Measurements from ENCODE around the gene TMSB10. TPM values are rescaled to one million over a fixed set of nuclear protein-coding genes. Genes with fewer than 3 reads are reported as not detected.
"Not testable (repeated sequence)": the region's sequence is repeated elsewhere in the genome, so short reads cannot be mapped to it uniquely, and the experiment has no call there.

TMSB10 gene
- total RNA-seq, 1 experiment from 2014 or later, result 10,548 TPM

DNA sequence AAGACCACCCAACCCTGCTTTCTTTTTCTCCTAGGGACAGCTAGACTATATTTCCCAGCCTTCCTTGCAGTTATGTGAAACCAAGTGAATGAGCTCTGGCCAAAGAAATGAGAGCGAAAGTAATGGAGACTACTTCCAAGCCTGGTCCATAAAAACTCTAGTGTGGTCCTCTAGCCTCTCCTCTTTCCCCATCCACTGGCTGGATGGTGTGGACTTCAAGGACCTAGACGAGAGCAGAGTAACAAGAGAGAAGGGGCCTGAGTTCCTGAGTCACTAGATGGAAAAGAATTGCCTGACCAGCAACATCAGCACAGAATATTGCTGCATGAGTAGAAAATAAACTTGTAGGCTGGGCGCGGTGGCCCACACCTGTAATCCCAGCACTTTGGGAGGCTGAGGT, 2.9 kb upstream of the TMSB10 start:
- H3K36me3 ChIP-seq, result peaks cover 23% of the 10 kb centered on the region
- H3K4me3 ChIP-seq, result no peak overlapping the region
- H3K4me1 ChIP-seq (replicated peaks), result peaks cover 28% of the 10 kb centered on the region
- H3K27me3 ChIP-seq (replicated peaks), result no peaks in the 10 kb centered on the region
- H3K9me3 ChIP-seq (replicated peaks), result no peaks in the 10 kb centered on the region
- peak in 1 of 2 experiments; percentile 13 for DNase-seq (ENCODE audit: low read depth in 1 of 2, low spot score in 2 of 2)
- H3K27ac ChIP-seq, result no peak overlapping the region

DNA sequence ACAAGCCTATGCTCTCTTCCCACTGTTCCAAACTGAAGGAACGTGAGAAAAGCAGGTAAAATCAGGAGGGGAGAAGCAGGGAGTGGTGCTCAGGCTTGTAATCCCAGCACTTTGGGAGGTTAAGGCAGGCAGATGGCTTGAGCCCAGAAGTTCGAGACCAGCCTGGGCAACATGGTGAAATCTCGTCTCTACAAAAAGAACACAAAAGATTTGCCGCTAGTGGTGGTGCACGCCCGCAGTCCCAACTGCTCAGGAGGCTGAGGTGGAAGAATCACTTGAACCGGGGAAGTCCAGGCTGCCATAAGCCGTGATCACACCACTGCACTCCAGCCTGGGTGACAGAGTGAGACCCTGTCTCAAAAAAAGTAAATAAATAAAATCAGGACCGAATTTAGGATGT, 1.3 kb upstream of the TMSB10 start:
- Histone ChIP-seq H3K27ac (peak overlapping the region; percentile 64; the same call in 1 of the 2 replicates), H3K36me3 (peaks cover 40% of the 10 kb centered on the region), H3K27me3 (replicated peaks) (no peaks in the 10 kb centered on the region), H3K4me3 (peak overlapping the region; percentile 97), H3K4me1 (replicated peaks) (peaks cover 23% of the 10 kb centered on the region), H3K9me3 (replicated peaks) (no peaks in the 10 kb centered on the region)
- peak in 1 of 2 experiments; percentile 29 for DNase-seq (ENCODE audit: low read depth in 1 of 2, low spot score in 2 of 2)

DNA sequence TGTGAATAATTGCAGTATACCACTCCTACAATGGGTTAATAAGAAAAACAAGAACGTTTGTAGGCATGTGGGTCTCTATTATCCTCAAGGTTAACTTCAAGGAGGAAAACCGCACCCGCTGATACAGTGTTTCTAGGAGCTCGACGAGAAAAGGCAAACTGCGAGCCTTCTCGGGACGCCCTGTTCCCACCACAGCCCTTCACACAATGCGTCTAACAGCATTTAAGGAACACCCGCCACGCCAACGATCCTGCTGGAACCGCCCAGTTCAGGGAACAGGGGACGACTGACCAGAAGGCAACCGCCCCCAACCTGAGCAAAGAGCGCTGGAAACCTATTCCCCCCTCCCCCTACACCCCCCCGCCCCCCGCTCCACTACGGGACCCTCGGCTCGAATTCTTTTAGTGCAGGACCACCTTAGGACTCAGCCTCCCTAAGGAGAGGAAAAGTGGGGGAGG, 710 bp upstream of the TMSB10 start:
- peaks cover 23% of the 10 kb centered on the region for H3K4me1 ChIP-seq (replicated peaks)
- peak overlapping the region; percentile 96 for H3K27ac ChIP-seq
- H3K4me3 ChIP-seq, result peak overlapping the region; percentile 97
- DNase-seq (ENCODE audit: low read depth in 1 of 2, low spot score in 2 of 2), result peak; percentile 52 to 85
- peaks cover 43% of the 10 kb centered on the region for H3K36me3 ChIP-seq
- no peaks in the 10 kb centered on the region for H3K27me3 ChIP-seq (replicated peaks)
- no peaks in the 10 kb centered on the region for H3K9me3 ChIP-seq (replicated peaks)

DNA sequence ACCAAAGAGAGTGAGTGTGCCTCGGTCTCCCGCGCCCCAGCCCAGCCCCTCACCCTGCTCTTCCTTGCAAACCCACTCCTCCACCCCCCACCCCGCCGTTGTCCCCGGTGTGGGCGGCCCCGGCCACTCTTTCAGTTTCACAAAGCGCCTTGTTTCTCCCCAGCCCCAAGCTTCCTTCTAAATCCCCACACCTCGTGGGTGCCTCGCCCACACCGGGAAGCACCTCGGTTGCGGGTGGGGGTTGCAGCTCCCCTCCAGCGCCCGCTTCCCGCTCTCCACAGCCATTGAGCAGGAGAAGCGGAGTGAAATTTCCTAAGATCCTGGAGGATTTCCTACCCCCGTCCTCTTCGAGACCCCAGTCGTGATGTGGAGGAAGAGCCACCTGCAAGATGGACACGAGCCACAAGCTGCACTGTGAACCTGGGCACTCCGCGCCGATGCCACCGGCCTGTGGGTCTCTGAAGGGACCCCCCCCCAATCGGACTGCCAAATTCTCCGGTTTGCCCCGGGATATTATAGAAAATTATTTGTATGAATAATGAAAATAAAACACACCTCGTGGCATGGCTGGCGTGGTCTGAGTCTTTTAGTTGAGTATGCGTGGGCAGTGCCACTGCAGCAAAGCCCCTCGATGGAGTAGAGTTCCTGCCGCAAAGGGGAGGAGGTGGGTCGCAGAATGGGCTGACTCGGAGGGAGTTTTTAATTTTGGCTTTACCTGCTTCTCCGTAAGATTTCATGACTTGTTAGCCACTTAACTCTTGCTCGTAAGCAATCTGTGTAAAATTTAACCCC, 848 bp downstream of the TMSB10 start:
- DNase-seq (ENCODE audit: low read depth in 1 of 2, low spot score in 2 of 2), result peak; percentile 47 to 55
- Histone ChIP-seq H3K27ac (peak overlapping the region; percentile 96), H3K36me3 (peaks cover 46% of the 10 kb centered on the region), H3K4me1 (replicated peaks) (peaks cover 26% of the 10 kb centered on the region), H3K9me3 (replicated peaks) (no peaks in the 10 kb centered on the region; the same call in 1 of the 2 replicates), H3K4me3 (peak overlapping the region; percentile 97), H3K27me3 (replicated peaks) (no peaks in the 10 kb centered on the region)

DNA sequence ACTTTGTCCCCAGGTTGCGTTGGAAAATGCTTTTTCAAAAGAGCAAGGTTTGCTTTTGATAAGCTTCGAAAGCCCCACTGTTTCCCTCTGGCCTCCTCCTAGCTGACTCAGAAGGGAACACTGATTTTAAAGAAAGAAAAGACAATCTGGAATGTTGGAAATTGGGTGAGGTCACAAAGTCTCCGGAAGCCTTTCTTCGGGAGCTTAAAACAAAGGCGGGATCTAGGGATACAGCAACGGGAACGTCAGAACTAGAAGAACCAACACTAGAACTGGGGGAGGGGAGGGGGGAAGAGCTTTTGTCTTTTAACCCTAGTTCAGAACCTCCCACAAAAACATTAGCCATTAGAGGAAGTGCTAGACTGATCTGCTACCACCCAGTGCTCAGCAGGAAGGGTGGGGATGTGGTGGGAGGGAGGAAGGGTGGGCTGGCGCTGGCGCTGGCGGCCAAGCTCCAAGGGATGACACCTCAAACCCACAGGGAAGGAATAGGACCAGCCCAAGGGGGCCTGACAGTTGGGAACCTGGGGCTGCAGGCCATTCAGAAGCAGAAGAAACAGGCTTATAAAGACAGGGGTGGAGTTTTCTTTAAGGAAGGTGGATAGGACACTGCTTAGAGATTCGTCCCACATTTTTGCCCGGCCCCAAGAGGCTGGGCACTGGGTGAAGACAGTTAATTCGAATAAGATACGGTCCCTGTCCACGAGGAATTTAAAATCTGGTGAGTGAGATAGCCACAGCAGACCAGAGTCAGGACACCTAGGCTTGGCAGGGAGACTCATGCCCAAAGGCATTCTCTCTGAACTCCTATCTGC, 1.7 kb downstream of the TMSB10 start:
- Histone ChIP-seq H3K36me3 (peaks cover 46% of the 10 kb centered on the region), H3K9me3 (replicated peaks) (no peaks in the 10 kb centered on the region; the same call in 1 of the 2 replicates), H3K4me1 (replicated peaks) (peaks cover 34% of the 10 kb centered on the region), H3K27ac (peak overlapping the region; percentile 96), H3K4me3 (peak overlapping the region; percentile 97), H3K27me3 (replicated peaks) (no peaks in the 10 kb centered on the region)
- DNase-seq (ENCODE audit: low read depth in 1 of 2, low spot score in 2 of 2), result peak; percentile 91 to 95

DNA sequence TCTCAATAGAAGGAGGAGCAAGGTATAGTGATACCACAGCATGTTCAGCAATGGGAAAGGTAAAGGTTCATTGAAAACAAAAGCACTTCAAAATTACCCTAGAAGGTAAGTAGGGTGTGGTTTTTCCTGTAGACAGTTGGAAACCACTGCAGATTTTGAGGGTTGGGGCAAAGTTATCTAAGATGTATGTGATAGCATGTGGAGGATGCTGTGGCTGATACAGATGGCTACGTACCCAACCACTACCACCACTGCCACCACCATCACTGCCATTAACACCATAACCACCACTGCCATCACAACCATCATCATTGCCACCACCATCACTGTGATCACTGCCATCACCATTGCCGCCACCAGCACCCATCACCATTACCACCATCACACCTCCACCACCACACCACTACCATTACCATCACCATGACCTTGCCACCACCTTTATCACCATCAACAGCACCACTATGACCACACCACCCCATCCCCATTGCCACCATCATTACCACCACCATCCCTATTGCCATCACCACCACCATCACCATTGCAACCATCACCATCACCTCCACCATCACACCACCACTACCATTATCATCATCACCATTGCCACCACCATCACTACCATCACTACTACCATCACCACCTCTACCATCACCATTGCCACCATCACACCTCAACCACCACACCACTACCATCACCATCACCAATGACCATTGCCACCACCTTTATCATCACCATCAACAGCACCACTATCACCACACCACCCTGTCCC, 3.7 kb downstream of the TMSB10 start:
- peaks cover 40% of the 10 kb centered on the region for H3K4me1 ChIP-seq (replicated peaks)
- H3K4me3 ChIP-seq, result no peak overlapping the region
- no peak overlapping the region for H3K27ac ChIP-seq
- peaks cover 46% of the 10 kb centered on the region for H3K36me3 ChIP-seq
- H3K9me3 ChIP-seq (replicated peaks), result no peaks in the 10 kb centered on the region; the same call in 1 of the 2 replicates
- peak in 1 of 2 experiments; percentile 33 for DNase-seq (ENCODE audit: low read depth in 1 of 2, low spot score in 2 of 2)
- no peaks in the 10 kb centered on the region for H3K27me3 ChIP-seq (replicated peaks)

DNA sequence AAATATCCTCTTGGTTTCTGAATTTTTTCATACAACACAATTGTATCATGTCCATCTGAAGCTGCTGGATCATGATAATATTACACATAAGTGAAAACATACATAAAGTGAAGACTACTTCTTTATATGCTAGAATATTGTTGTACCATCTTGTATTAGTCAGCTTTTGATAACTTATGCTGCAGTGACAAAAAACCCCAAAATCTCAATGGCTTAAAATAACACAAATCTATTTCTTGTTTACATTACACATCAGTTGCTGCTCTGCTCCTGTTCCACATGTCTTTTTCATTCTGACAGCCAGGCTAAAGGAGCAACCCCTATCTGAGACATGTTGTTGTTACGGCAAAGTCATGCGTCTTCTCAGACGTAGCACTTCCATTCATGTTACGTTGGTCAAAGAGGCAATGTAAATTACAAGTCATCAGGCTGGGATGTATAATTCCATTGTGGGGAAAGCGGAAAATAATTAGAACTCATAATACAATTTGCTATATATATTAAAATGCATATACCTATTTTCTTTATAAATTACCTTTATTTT, 5.8 kb downstream of the TMSB10 start:
- Histone ChIP-seq H3K27ac (peak overlapping the region; percentile 74), H3K27me3 (replicated peaks) (no peaks in the 10 kb centered on the region), H3K4me1 (replicated peaks) (peaks cover 31% of the 10 kb centered on the region), H3K36me3 (peaks cover 35% of the 10 kb centered on the region), H3K9me3 (replicated peaks) (no peaks in the 10 kb centered on the region; the same call in 1 of the 2 replicates), H3K4me3 (no peak overlapping the region)
- no peak for DNase-seq (ENCODE audit: low read depth in 1 of 2, low spot score in 2 of 2)

DNA sequence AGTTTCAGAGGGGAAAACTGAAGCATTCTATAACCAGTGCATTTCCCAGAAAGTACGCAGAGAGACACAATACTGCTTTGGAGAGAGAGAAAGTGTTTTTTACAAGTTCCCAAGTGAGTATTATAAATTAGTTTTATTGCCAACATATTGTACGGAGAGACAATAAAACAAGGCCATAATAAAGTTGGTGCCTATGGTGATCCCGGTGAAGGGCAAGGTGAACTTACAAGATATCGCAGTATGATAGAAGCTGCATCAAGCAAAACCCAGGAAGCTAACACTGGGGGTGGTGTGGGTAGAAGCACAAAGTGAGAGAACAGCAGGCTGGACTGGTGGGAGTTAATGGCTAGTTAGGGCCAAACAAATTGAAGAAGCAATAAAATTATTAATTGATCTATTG, 7.5 kb downstream of the TMSB10 start:
- peaks cover 29% of the 10 kb centered on the region for H3K4me1 ChIP-seq (replicated peaks)
- no peaks in the 10 kb centered on the region for H3K27me3 ChIP-seq (replicated peaks)
- no peaks in the 10 kb centered on the region; the same call in 1 of the 2 replicates for H3K9me3 ChIP-seq (replicated peaks)
- peaks cover 18% of the 10 kb centered on the region for H3K36me3 ChIP-seq
- peak in 1 of 2 experiments; percentile 10 for DNase-seq (ENCODE audit: low read depth in 1 of 2, low spot score in 2 of 2)
- no peak overlapping the region for H3K27ac ChIP-seq
- no peak overlapping the region for H3K4me3 ChIP-seq

DNA sequence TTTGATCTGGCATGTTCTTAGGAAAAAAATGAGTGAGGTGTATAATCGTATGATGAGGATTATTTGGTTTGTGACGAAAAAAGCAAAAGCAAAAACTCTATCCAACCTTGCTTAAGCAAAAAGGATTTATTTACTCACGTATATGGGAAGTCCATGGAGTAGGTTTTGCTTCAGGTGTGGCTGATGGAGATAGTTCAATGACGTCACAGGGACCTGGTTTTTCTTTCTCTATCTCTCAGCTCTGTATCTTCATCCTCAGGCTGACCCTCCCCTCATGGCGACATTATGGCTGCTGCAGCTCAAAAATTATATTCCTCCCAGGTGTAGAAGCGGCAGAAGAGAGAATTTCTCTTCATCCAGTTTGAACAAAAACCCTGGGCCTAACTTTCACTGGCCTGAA, 8.9 kb downstream of the TMSB10 start:
- no peaks in the 10 kb centered on the region; the same call in 1 of the 2 replicates for H3K9me3 ChIP-seq (replicated peaks)
- no peak overlapping the region for H3K27ac ChIP-seq
- H3K4me1 ChIP-seq (replicated peaks), result peaks cover 37% of the 10 kb centered on the region
- DNase-seq (ENCODE audit: low read depth in 1 of 2, low spot score in 2 of 2), result peak in 1 of 2 experiments; percentile 16
- H3K36me3 ChIP-seq, result peaks cover 4% of the 10 kb centered on the region
- no peak overlapping the region for H3K4me3 ChIP-seq
- no peaks in the 10 kb centered on the region for H3K27me3 ChIP-seq (replicated peaks)

DNA sequence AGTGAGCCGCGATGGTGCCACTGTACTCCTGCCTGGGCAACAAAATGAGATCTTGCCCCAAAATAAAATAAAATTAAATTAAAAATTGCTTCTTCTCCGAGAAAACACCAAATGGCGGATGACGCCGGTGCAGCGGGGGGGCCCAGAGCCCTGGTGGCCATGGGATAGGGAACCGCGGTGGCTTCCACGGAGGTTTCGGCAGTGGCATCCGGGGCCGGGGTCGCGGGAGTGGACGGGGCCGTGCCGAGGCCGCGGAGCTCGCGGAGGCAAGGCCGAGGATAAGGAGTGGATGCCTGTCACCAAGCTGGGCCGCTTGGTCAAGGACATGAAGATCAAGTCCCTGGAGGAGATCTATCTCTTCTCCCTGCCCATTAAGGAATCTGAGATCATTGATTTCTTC, 10.2 kb downstream of the TMSB10 start:
- H3K4me3 ChIP-seq; H3K9me3 ChIP-seq (replicated peaks); H3K36me3 ChIP-seq; H3K27ac ChIP-seq; H3K27me3 ChIP-seq (replicated peaks): not testable (repeated sequence)
- peak in 1 of 2 experiments; percentile 26 for DNase-seq (ENCODE audit: low read depth in 1 of 2, low spot score in 2 of 2)
- peaks cover 48% of the 10 kb centered on the region for H3K4me1 ChIP-seq (replicated peaks)

DNA sequence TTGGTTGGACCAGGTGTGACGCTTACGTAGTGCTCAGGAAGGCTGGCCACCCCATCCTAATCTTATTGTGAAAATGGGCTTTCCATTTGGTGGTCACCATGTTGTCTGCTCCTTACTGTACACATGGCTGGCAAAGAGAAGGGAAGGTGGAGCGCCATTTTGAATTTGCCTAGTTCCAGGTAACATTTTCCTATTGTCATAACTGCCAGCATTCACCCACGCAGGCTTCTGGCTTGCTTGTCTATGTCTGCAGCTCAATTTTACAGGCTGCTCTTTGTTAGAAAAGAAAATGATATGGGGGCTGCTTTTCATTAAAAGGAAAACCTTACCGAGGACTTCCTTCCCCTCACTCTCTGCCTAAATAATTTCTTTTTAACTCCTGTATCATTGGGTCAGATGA, 12.4 kb downstream of the TMSB10 start:
- not testable (repeated sequence) for H3K27ac ChIP-seq; H3K27me3 ChIP-seq (replicated peaks); H3K9me3 ChIP-seq (replicated peaks); H3K4me3 ChIP-seq; H3K36me3 ChIP-seq
- H3K4me1 ChIP-seq (replicated peaks), result peaks cover 33% of the 10 kb centered on the region
- DNase-seq (ENCODE audit: low read depth in 1 of 2, low spot score in 2 of 2), result peak in 1 of 2 experiments; percentile 25

DNA sequence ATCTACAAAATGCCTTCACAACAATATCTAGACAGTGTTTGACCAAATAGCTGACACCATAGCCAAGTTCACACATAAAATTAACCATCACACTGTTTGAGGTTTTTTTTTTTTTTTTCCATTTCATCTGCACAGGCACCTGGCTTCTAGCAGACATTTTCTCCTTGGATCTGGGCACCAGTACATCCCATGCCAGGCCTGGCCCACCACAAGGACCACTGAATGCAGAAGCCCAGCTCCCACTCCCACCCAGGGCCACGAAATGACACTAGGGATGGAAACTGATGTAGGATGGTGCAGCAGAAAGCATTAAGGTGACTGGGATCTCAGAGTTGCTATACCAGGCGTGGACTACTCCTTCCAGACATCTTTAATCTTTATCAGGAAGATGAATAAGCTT, 13.0 kb downstream of the TMSB10 start:
- no peak overlapping the region for H3K4me3 ChIP-seq
- H3K9me3 ChIP-seq (replicated peaks), result no peaks in the 10 kb centered on the region
- H3K4me1 ChIP-seq (replicated peaks), result peaks cover 32% of the 10 kb centered on the region
- DNase-seq (ENCODE audit: low read depth in 1 of 2, low spot score in 2 of 2), result no peak
- H3K27me3 ChIP-seq (replicated peaks), result no peaks in the 10 kb centered on the region
- peak overlapping the region; percentile 100 for H3K27ac ChIP-seq
- H3K36me3 ChIP-seq, result no peaks in the 10 kb centered on the region
